OCI-LY3 (cell line): ENCODE measurements around the gene JCHAIN.
"Not testable (repeated sequence)": the region's sequence is repeated elsewhere in the genome, so short reads cannot be mapped to it uniquely, and the experiment has no call there.

ENCODE experiments used
- H2AFZ ChIP-seq: fragments of 200-600, 300-600 bp; shearing (Covaris generic); 2 replicates; pipeline ENCODE4 v1.6.0; 2014; ENCODE audit warnings: antibody characterized with exemption, low read depth, low read length
- H3K27ac ChIP-seq: fragments of 200-600, 300-600 bp; sonication (generic); 2 replicates; pipeline ENCODE4 v1.5.1; 2014; ENCODE audit warnings: mild to moderate bottlenecking, low read length, moderate library complexity, mixed read lengths
- H3K27me3 ChIP-seq: fragments of 200-600, 300-600 bp; sonication (generic); 2 replicates; pipeline ENCODE4 v1.6.1; 2014; ENCODE audit warnings: low read depth, low read length, mixed read lengths
- H3K36me3 ChIP-seq: fragments of 200-600, 300-600 bp; sonication (generic); replicated peaks from 2 replicates; pipeline ENCODE3; 2014; ENCODE audit warnings: low read depth, low read length, mixed read lengths
- H3K4me1 ChIP-seq: fragments of 300-600, 200-600 bp; sonication (generic); 2 replicates; pipeline ENCODE4 v1.6.1; 2014; ENCODE audit warnings: low read length, mixed read lengths
- H3K4me2 ChIP-seq: fragments of 200-600, 300-600 bp; sonication (generic); 2 replicates; pipeline ENCODE4 v1.6.1; 2014; ENCODE audit warnings: low read length, mixed read lengths
- H3K4me3 ChIP-seq: fragments of 300-600, 200-600 bp; sonication (generic); 2 replicates; pipeline ENCODE4 v1.5.1; 2014; ENCODE audit warnings: antibody characterized with exemption, mild to moderate bottlenecking, low read length, moderate library complexity
- H3K79me2 ChIP-seq: fragments of 300-600, 200-600 bp; shearing (Covaris generic); 2 replicates; pipeline ENCODE4 v1.6.1; 2014; ENCODE audit warnings: mild to moderate bottlenecking, low read length, mixed read lengths
- H3K9ac ChIP-seq: fragments of 300-600, 200-600 bp; shearing (Covaris generic); 2 replicates; pipeline ENCODE4 v1.6.0; 2014; ENCODE audit warnings: mild to moderate bottlenecking, low read length, moderate library complexity
- H3K9me3 ChIP-seq: fragments of 200-600, 300-600 bp; shearing (Covaris generic); 2 replicates; pipeline ENCODE4 v1.6.1; 2014; ENCODE audit warnings: low read length, mixed read lengths; ENCODE audit not compliant: insufficient read depth
- H4K20me1 ChIP-seq: fragments of 200-600, 300-600 bp; sonication (generic); 2 replicates; pipeline ENCODE4 v1.6.1; 2016; ENCODE audit warnings: low read length, mixed read lengths; ENCODE audit not compliant: insufficient read depth
- EZH2phosphoT487 ChIP-seq: fragments of 200-600 bp; shearing (Covaris generic); IDR thresholded peaks from 2 replicates; pipeline ENCODE4 v1.6.1; 2018; ENCODE audit warnings: antibody characterized with exemption, mixed run types, low read depth
- TF ChIP-seq, protein P1 (sequence below): fragments of 200-600, 300-600 bp; sonication (generic); IDR thresholded peaks from 2 replicates; pipeline ENCODE4 v1.5.1; 2014; ENCODE audit warnings: antibody characterized with exemption, low read length, low read depth

JCHAIN gene

DNA sequence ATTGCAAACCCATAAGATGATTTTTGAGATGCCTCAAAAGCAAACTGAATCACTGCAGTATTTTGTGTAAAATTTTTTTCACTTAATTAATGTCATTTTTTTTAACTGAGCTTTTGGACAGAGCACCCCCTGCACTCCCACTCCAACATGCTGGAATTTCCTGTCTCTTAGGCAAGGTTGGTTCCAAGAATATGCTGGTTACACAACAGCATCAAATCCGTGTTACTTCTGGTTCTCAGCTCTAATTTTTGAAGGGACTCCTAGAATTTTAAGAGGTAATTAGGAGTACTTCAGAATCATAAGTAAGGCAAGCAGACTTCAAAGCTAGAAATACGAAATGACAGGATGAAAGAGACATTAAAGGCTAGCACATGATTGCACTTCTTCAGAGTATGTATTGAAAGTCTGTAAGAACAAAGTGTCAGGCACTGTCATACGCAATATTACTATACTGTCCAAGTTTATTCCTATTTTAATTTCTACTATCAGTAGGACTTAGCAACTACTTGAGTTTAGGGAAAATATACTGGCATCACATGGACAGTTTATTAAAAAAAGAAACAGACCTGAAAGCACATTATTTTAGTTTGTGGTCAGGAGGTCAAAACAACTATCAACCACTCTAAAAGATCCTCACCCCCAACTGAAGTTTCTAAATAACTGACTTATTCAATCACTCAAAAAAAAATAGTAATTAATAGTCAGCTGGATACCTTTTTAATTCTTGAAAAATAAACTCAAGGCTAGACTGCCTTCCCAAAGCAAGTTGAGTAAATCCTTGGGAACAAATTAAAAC, 1.6 kb upstream of the JCHAIN start:
- H3K4me1 ChIP-seq, result peaks cover 10% of the 10 kb centered on the region
- no peak overlapping the region for H3K4me3 ChIP-seq
- H2AFZ ChIP-seq, result 0 out of 2 replicates have a peak overlapping the region, but pooled peaks have one; percentile 4
- no peaks in the 10 kb centered on the region for H3K79me2 ChIP-seq
- H3K27me3 ChIP-seq, result no peaks in the 10 kb centered on the region
- no peaks in the 10 kb centered on the region for H3K9me3 ChIP-seq
- H3K36me3 ChIP-seq, result no peaks in the 10 kb centered on the region
- H3K9ac ChIP-seq, result no peak overlapping the region
- H4K20me1 ChIP-seq, result no peaks in the 10 kb centered on the region
- no peak for TF ChIP-seq EZH2phosphoT487
- TF ChIP-seq, protein P1, sequence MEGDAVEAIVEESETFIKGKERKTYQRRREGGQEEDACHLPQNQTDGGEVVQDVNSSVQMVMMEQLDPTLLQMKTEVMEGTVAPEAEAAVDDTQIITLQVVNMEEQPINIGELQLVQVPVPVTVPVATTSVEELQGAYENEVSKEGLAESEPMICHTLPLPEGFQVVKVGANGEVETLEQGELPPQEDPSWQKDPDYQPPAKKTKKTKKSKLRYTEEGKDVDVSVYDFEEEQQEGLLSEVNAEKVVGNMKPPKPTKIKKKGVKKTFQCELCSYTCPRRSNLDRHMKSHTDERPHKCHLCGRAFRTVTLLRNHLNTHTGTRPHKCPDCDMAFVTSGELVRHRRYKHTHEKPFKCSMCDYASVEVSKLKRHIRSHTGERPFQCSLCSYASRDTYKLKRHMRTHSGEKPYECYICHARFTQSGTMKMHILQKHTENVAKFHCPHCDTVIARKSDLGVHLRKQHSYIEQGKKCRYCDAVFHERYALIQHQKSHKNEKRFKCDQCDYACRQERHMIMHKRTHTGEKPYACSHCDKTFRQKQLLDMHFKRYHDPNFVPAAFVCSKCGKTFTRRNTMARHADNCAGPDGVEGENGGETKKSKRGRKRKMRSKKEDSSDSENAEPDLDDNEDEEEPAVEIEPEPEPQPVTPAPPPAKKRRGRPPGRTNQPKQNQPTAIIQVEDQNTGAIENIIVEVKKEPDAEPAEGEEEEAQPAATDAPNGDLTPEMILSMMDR, result no peak
- no peak overlapping the region for H3K4me2 ChIP-seq
- no peak overlapping the region for H3K27ac ChIP-seq

DNA sequence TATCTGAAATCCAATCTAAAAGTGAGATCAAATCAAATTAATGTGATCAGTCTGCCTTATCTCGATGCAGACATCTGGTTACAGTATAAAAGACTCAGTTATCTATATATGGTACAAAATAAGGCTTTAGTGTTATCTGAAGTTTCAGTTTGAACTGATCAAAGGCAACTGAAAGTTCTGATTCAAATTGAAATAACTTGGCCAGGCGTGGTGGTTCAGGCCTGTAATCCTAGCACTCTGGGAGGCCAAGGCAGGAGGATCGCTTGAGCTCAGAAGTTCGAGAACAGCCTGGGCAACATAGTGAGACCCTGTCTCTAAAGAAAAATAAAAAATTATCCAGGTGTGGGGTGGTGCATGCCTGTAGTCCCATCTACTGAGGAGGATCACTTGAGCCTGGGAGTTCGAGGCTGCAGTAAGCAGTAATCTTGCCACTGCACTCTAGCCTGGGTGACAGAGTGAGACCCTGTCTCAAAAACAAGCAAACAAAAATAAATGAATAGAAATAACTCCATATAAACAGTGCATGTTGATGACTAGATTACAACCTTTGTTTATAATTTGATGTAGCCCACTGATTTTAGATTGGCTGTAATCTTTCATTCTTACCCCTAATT, 4.9 kb downstream of the JCHAIN start:
- not testable (repeated sequence) for H3K27ac ChIP-seq, H3K27me3 ChIP-seq, H3K36me3 ChIP-seq, H3K79me2 ChIP-seq, H3K4me3 ChIP-seq, H4K20me1 ChIP-seq, H2AFZ ChIP-seq, H3K9ac ChIP-seq, H3K9me3 ChIP-seq
- peaks cover 27% of the 10 kb centered on the region for H3K4me1 ChIP-seq
- peak overlapping the region; percentile 65 for H3K4me2 ChIP-seq

DNA sequence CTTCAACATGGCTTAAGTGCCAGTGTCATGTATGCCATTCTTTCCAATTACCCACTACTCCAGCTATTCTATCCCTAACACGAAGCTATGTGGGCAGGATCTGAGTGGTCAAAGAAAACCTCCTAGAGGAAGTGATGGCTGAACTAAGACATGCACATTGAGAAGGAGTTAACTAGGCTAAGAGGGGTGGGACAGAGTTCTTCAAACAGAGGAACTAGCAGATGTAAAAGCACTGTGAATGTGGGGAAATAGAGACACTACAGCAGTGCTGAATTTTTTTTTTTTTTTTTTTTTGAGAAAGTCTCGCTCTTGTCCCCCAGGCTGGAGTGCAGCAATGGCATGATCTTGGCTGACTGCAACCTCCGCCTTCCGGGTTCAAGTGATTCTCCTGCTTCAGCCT, 6.2 kb downstream of the JCHAIN start:
- no peak overlapping the region for H3K4me3 ChIP-seq
- no peak overlapping the region for H3K27ac ChIP-seq
- TF ChIP-seq, protein P1, result no peak
- TF ChIP-seq EZH2phosphoT487, result no peak
- no peak overlapping the region for H3K9ac ChIP-seq
- no peaks in the 10 kb centered on the region for H3K36me3 ChIP-seq
- no peaks in the 10 kb centered on the region for H3K9me3 ChIP-seq
- H3K79me2 ChIP-seq, result no peaks in the 10 kb centered on the region
- no peaks in the 10 kb centered on the region for H3K27me3 ChIP-seq
- no peak overlapping the region for H2AFZ ChIP-seq
- no peaks in the 10 kb centered on the region for H4K20me1 ChIP-seq
- H3K4me1 ChIP-seq, result peaks cover 21% of the 10 kb centered on the region
- peak overlapping the region; percentile 65 for H3K4me2 ChIP-seq

DNA sequence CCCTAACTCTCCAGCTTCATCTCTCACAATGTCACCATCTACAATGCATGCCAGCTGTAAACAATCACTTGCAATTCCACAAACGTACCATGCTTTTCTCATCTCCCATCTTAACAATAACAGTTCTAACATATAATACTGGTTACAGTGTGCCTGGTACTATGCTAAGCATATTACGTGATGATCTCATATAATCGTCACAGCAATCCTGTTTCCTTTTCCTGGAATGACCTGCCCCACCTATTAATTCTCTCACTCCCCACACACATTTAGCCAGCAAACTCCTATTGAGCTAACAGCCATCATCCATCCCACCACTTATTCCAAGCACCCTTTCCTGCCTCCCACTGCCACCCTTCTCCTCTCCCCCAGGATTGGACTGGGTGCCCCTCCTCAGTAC, 7.9 kb downstream of the JCHAIN start:
- 0 out of 2 replicates have a peak overlapping the region, but pooled peaks have one; percentile 6 for H2AFZ ChIP-seq
- H3K36me3 ChIP-seq, result no peaks in the 10 kb centered on the region
- no peaks in the 10 kb centered on the region for H4K20me1 ChIP-seq
- no peak overlapping the region for H3K9ac ChIP-seq
- H3K4me3 ChIP-seq, result no peak overlapping the region
- no peaks in the 10 kb centered on the region for H3K27me3 ChIP-seq
- no peaks in the 10 kb centered on the region for H3K9me3 ChIP-seq
- TF ChIP-seq, protein P1, result no peak
- TF ChIP-seq EZH2phosphoT487, result no peak
- no peak overlapping the region for H3K27ac ChIP-seq
- no peaks in the 10 kb centered on the region for H3K79me2 ChIP-seq
- no peak overlapping the region for H3K4me2 ChIP-seq
- peaks cover 28% of the 10 kb centered on the region for H3K4me1 ChIP-seq
